ENCODE results near the gene GPX1. TPM values are rescaled to one million over a fixed set of nuclear protein-coding genes. Genes with fewer than 3 reads are reported as not detected.
"Not testable (repeated sequence)": the region's sequence is repeated elsewhere in the genome, so short reads cannot be mapped to it uniquely, and the experiment has no call there.

GPX1 gene
- total RNA-seq, 1 donor from 2014 or later: 339 TPM

GRCh38 chr3:49352890-49353421 lies 5.2 kb downstream of the GPX1 start:
- no peak overlapping the region for H3K4me3 ChIP-seq (ENCODE audit: low read depth, low read length)
- no peak for DNase-seq (ENCODE audit: low read depth)
- TF ChIP-seq CTCF (conservative IDR thresholded peaks at IDR 0.05; ENCODE audit: low read depth, low read length): no peak

GRCh38 chr3:49352281-49352680 lies 5.9 kb downstream of the GPX1 start:
- no peak overlapping the region for H3K4me3 ChIP-seq (ENCODE audit: low read depth, low read length)
- TF ChIP-seq CTCF (conservative IDR thresholded peaks at IDR 0.05; ENCODE audit: low read depth, low read length): no peak
- no peak for DNase-seq (ENCODE audit: low read depth)

- peak; percentile 91 for DNase-seq (ENCODE audit: low read depth)
- H3K4me3 ChIP-seq (ENCODE audit: low read depth, low read length): no peak overlapping the region
- no peak for TF ChIP-seq CTCF (conservative IDR thresholded peaks at IDR 0.05; ENCODE audit: low read depth, low read length)
Observed at GRCh38 chr3:49351521-49352011, 6.6 kb downstream of the GPX1 start.

- no peak for DNase-seq (ENCODE audit: low read depth)
- no peak for TF ChIP-seq CTCF (conservative IDR thresholded peaks at IDR 0.05; ENCODE audit: low read depth, low read length)
- H3K4me3 ChIP-seq (ENCODE audit: low read depth, low read length): no peak overlapping the region
Observed at GRCh38 chr3:49349348-49350114, 8.6 kb downstream of the GPX1 start.

- not testable (repeated sequence) for H3K4me3 ChIP-seq (ENCODE audit: low read depth, low read length); DNase-seq (ENCODE audit: low read depth)
Observed at GRCh38 chr3:49348361-49348760, 9.8 kb downstream of the GPX1 start.

- no peak for DNase-seq (ENCODE audit: low read depth)
- no peak for TF ChIP-seq CTCF (conservative IDR thresholded peaks at IDR 0.05; ENCODE audit: low read depth, low read length)
- H3K4me3 ChIP-seq (ENCODE audit: low read depth, low read length): no peak overlapping the region
Observed at GRCh38 chr3:49346797-49347251, 11.3 kb downstream of the GPX1 start.

- no peak overlapping the region for H3K4me3 ChIP-seq (ENCODE audit: low read depth, low read length)
- no peak for DNase-seq (ENCODE audit: low read depth)
- TF ChIP-seq CTCF (conservative IDR thresholded peaks at IDR 0.05; ENCODE audit: low read depth, low read length): no peak
Observed at GRCh38 chr3:49343163-49343562, 15.0 kb downstream of the GPX1 start.
